ENCODE results near the gene EMC10.

EMC10 gene

DNA sequence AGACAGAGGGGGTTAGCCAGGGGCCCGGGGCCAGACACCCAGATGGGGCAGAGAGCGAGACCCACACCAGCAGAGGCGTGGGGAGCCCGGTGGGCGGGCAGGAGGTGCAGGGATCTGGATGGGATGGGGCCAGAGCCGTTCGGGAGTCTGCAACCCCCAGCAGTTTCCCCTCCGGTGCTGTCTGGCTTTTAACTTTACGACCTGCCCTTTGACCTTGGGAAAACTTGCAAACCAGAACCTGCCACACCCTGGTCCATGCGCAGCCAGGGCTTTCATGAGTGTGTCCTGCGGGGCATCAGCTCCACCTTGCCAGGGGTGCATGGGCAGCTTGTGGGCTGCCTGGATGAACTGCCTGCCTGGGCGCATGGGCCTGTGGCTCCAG is 24.9 kb downstream of the EMC10 start:
- DNase-seq (ENCODE audit: low spot score in 2 of 2): no peak
- no peaks in the 10 kb centered on the region for H3K4me1 ChIP-seq
- no peaks in the 10 kb centered on the region for H3K36me3 ChIP-seq (replicated peaks)
- no peak overlapping the region for H3K4me3 ChIP-seq
- H3K27me3 ChIP-seq (ENCODE audit: low read depth): no peaks in the 10 kb centered on the region
- in situ Hi-C loops (cut with MboI; ENCODE audit: low sequenced_read_pairs): no loop called here
- no peaks in the 10 kb centered on the region for H3K9me3 ChIP-seq

DNA sequence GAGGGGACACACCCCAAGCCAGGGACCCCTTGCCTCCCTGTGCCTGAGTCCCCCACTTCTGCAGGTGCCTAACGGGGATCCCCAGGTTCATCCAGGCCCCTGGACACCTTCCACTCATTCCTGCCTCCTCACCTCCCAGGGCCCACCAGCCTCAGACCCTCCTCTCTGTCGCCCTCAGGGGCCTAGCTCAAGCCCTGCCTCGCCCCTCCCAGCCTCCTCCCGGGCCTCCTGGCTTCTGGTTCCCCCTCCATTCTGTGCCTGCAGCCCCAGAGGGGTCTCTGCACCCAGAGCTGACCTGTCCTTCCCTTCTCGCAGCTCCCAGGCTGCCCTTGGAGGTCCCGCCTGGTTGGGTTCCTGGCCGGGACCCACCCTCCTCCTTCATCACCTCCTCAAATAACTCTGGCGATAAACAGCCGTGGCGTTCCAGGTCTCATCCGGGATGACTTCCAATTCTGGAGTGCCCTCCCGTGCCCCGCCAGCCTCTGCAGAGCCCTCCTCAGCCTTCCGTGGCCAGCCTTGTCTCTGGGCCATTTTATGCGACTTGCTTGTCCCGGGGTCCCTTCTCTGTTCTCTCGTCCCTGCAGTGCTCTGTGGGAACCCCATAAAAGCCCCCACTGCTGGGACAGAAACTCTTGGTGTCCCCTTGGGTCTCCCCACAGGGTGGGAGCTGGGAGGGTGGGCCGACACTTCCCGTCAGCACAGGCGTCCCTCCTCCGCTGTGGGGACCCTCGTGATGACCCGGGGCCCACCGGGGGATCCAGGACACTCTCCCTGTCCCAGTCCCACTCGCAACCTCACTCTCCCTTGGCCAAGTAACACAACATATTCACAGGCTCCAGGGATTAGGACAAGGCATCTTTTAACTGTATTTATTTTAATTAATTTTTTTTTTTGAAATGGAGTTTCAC is 25.5 kb downstream of the EMC10 start:
- DNase-seq (ENCODE audit: low spot score in 2 of 2): no peak
- in situ Hi-C loops (cut with MboI; ENCODE audit: low sequenced_read_pairs): no loop called here
- Histone ChIP-seq H3K9me3 (no peaks in the 10 kb centered on the region), H3K4me3 (no peak overlapping the region), H3K36me3 (replicated peaks) (no peaks in the 10 kb centered on the region), H3K27me3 (ENCODE audit: low read depth) (no peaks in the 10 kb centered on the region), H3K4me1 (no peaks in the 10 kb centered on the region)

DNA sequence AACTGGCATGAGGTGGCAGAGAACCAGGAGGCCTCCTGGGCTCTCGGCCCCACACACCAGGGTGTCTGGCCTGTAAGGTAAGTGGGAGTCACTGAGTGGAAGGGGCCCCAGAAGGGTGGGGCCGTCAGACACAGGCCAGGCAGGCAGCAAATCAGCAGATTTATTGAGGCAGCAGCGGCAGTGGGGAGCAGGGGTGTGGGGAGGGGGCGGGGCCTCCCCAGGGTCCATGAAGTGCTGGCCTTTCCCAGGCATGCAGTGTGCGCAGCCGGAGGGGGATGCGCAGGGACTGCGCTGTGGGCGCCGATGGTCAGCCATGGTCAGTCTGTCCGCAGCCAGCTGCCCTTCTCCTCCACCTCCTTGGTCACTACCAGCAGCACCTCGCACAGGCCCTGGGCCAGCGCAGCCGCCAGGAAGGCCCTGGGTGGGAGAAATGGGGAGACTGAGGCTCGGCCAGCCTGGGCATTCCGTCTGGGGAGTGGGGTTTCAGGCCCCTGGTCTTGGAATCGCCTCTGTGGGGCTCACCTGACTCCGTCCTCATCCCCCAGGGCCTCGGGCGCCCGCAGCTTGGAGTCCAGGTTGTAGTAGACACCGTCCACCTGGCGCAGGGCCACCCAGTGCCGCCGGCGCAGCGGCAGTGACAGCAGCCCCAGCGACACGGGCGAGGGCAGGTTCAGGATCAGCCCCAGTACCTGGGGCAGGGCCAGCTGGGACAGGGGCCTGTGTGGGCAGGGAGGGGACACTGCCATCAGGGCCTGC is 29.7 kb downstream of the EMC10 start:
- Histone ChIP-seq H3K27me3 (ENCODE audit: low read depth) (no peaks in the 10 kb centered on the region), H3K9me3 (no peaks in the 10 kb centered on the region), H3K4me3 (no peak overlapping the region), H3K36me3 (replicated peaks) (no peaks in the 10 kb centered on the region), H3K4me1 (no peaks in the 10 kb centered on the region)
- in situ Hi-C loops (cut with MboI; ENCODE audit: low sequenced_read_pairs): no loop called here
- DNase-seq (ENCODE audit: low spot score in 2 of 2): no peak

DNA sequence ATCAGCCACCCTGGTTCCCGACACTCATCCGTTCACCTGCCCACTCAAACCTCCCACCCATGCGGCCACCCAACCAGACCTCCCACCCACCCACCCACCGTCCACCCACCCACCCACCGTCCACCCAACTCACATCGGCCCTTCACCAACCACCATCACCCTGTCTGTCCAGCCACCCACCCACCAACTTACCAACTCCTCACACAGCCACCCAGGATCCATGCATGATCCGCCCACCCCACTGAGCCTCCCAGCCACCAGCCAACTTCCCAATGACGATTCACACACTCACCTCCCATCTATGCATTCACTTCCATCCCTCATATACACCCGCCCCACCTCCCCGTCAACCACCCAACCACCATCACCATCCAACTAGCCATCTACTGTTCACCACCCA is 30.4 kb downstream of the EMC10 start:
- H3K9me3 ChIP-seq: no peaks in the 10 kb centered on the region
- no peaks in the 10 kb centered on the region for H3K4me1 ChIP-seq
- no peak for DNase-seq (ENCODE audit: low spot score in 2 of 2)
- no peaks in the 10 kb centered on the region for H3K36me3 ChIP-seq (replicated peaks)
- in situ Hi-C loops (cut with MboI; ENCODE audit: low sequenced_read_pairs): no loop called here
- H3K27me3 ChIP-seq (ENCODE audit: low read depth): no peaks in the 10 kb centered on the region
- H3K4me3 ChIP-seq: no peak overlapping the region

DNA sequence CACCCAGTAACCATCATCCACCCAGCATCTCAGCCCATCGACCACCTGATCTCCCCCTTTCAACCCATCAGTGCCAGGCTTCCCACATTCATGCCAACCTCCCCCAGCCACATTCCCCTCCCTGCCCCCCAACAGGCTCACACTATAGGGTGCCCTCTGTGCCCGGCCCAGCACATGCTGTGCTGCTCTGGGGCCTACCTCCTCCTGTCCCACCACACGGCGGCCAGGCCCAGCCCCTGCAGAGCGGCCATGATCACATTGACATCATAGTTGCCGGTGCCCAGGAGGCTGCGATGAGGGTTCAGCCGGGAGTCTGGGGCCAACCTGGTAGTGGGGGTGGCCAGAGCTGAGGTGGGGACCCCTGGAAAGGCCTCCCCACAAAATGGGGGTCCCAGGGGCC is 31.1 kb downstream of the EMC10 start:
- H3K9me3 ChIP-seq: no peaks in the 10 kb centered on the region
- no peak for DNase-seq (ENCODE audit: low spot score in 2 of 2)
- H3K4me3 ChIP-seq: no peak overlapping the region
- in situ Hi-C loops (cut with MboI; ENCODE audit: low sequenced_read_pairs): no loop called here
- no peaks in the 10 kb centered on the region for H3K36me3 ChIP-seq (replicated peaks)
- no peaks in the 10 kb centered on the region for H3K4me1 ChIP-seq
- no peaks in the 10 kb centered on the region for H3K27me3 ChIP-seq (ENCODE audit: low read depth)

DNA sequence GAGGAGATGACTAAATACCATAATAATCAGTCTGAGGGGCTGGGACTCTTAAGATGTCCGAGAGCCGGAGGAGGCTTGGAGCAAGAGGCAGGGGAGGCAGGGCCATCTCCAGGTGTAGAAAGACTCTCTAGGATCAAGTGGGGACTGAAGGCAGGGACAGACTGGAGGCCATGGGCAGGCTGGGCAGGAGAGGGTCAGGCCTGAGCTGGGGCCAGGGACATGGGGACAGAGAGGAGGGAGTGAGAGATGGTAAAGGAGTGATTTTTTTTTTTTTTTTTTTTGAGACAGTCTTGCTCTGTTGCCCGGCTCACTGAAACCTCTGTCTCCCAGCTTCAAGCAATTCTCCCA is 32.5 kb downstream of the EMC10 start:
- Histone ChIP-seq H3K4me1 (no peaks in the 10 kb centered on the region), H3K27me3 (ENCODE audit: low read depth) (no peaks in the 10 kb centered on the region), H3K9me3 (no peaks in the 10 kb centered on the region), H3K36me3 (replicated peaks) (no peaks in the 10 kb centered on the region), H3K4me3 (no peak overlapping the region)
- DNase-seq (ENCODE audit: low spot score in 2 of 2): no peak
- in situ Hi-C loops (cut with MboI; ENCODE audit: low sequenced_read_pairs): no loop called here

DNA sequence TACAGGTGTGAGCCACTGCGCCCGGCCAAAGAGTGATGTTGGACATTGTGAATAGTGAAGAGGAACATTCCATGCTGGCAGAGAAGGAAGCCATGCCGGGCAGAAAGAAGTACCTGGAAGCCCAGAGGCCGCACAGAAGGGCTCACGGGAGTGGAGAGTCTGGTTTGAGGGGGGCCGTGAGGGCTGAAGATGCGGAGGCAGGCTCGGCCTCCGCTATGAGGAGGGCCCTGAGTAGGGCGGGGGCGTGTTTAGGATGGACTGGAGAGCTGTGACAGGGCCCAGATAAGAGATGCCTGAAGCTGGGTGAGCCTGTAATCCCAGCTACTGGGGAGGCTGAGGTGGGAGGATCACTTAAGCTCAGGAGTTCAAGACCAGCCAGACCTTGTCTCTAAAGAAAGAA is 33.1 kb downstream of the EMC10 start:
- H3K4me3 ChIP-seq: no peak overlapping the region
- H3K36me3 ChIP-seq (replicated peaks): no peaks in the 10 kb centered on the region
- in situ Hi-C loops (cut with MboI; ENCODE audit: low sequenced_read_pairs): no loop called here
- H3K27me3 ChIP-seq (ENCODE audit: low read depth): no peaks in the 10 kb centered on the region
- H3K9me3 ChIP-seq: no peaks in the 10 kb centered on the region
- H3K4me1 ChIP-seq: no peaks in the 10 kb centered on the region
- DNase-seq (ENCODE audit: low spot score in 2 of 2): no peak

DNA sequence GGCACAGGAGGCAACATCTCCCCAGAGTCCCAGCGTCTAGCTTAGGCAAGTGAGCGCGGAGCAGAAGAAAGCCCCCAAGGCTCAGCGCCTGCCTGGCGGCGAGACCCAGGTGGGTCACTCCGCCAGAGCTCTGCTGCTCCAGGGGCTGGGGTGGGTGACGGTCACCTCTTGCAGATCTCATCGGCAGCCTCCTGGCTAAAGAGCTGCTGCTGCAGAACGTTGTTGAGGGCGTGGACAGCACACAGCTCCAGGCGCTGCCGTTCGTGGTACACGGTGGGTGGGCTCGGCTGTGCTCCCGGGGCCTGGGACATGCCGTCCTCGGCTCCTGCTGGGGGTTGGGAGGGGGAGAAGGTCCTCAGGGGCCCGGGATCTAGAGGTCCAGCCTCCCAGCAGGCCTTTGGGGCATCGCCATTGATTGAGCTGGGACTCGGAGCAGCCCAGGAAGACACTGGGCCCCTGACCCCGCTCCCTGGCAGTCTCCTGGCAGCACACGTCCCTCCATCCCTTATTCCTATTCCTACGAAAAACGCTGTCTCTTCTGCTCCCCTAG is 33.9 kb downstream of the EMC10 start:
- H3K4me1 ChIP-seq: no peaks in the 10 kb centered on the region
- H3K36me3 ChIP-seq (replicated peaks): no peaks in the 10 kb centered on the region
- H3K27me3 ChIP-seq (ENCODE audit: low read depth): no peaks in the 10 kb centered on the region
- peak overlapping the region; percentile 57 for H3K4me3 ChIP-seq
- no peaks in the 10 kb centered on the region for H3K9me3 ChIP-seq
- in situ Hi-C loops (cut with MboI; ENCODE audit: low sequenced_read_pairs): no loop called here
- DNase-seq (ENCODE audit: low spot score in 2 of 2): no peak

DNA sequence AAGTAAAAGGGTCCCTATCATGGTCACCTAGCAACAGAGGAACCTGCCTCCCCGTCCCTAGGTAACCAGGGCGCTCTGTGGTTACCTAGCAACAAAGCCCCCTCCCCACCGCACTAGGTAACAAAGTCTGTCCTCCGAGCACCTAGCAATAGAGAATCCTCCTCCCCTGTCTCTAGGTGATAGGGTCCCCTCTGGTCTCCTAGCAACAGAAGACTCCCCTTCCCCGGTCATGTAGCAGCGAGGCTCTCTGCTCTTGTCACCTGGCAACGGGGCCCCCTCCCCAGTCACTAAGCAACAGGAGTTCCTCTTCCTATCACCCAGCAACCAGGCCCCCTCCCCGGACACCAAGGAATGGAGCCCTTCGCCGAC is 34.4 kb downstream of the EMC10 start:
- Histone ChIP-seq H3K9me3 (no peaks in the 10 kb centered on the region), H3K4me3 (peak overlapping the region; percentile 57), H3K36me3 (replicated peaks) (no peaks in the 10 kb centered on the region), H3K27me3 (ENCODE audit: low read depth) (no peaks in the 10 kb centered on the region), H3K4me1 (no peaks in the 10 kb centered on the region)
- peak in 1 of 2 experiments; percentile 12 for DNase-seq (ENCODE audit: low spot score in 2 of 2)
- in situ Hi-C loops (cut with MboI; ENCODE audit: low sequenced_read_pairs): no loop called here

DNA sequence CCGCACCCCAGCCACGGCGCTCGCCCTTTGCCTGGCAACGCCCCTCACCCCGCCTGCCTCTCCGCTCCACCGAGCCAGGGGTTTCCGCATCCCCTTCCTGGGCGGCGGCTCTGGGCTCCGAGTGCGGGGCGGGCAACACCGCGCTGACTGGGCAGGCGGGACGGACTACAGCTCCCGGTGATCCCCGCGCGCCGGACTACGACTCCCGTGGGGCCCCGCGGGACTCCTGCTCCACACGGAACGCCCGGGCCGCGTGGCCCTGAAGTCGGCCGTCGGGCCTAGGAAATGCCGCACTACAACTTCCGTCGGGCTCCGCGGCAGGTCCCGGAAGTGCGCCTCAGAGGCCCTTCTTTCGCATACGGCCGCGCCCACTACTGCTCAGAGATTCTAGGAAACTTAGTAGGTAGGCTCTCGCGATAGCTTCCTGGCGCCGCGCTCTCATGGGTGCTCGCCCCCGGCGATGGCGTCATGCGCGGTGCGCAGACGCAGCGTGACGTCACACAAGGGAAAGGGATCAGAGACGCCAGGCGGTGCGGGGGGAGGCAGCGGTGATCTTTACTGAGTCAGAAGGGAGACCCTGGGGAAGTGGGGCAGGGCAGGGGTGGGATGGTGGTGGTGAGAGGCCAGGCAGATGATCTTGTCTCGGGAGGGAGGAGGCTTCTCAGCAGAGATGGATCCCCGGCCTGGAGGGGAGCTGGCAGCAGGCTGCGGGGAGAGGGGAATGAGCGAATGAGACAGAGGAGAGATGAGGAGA is 34.9 kb downstream of the EMC10 start, which contains the start of gene JOSD2:
JOSD2 (minus strand) TSS at position 123 of the 754 bp plus-strand sequence. CDS start 760 bp downstream, outside the sequence.
- H3K4me3 ChIP-seq: peak within 1 kb of the TSS; percentile 57
- in situ Hi-C loops (cut with MboI; ENCODE audit: low sequenced_read_pairs): no loop called here
- no peaks in the 10 kb centered on the region for H3K4me1 ChIP-seq
- no peaks in the 10 kb centered on the region for H3K9me3 ChIP-seq
- no peaks in the 10 kb centered on the region for H3K27me3 ChIP-seq (ENCODE audit: low read depth)
- peak; percentile 97 for DNase-seq (ENCODE audit: low spot score in 2 of 2)
- H3K36me3 ChIP-seq (replicated peaks): no peaks in the 10 kb centered on the region

DNA sequence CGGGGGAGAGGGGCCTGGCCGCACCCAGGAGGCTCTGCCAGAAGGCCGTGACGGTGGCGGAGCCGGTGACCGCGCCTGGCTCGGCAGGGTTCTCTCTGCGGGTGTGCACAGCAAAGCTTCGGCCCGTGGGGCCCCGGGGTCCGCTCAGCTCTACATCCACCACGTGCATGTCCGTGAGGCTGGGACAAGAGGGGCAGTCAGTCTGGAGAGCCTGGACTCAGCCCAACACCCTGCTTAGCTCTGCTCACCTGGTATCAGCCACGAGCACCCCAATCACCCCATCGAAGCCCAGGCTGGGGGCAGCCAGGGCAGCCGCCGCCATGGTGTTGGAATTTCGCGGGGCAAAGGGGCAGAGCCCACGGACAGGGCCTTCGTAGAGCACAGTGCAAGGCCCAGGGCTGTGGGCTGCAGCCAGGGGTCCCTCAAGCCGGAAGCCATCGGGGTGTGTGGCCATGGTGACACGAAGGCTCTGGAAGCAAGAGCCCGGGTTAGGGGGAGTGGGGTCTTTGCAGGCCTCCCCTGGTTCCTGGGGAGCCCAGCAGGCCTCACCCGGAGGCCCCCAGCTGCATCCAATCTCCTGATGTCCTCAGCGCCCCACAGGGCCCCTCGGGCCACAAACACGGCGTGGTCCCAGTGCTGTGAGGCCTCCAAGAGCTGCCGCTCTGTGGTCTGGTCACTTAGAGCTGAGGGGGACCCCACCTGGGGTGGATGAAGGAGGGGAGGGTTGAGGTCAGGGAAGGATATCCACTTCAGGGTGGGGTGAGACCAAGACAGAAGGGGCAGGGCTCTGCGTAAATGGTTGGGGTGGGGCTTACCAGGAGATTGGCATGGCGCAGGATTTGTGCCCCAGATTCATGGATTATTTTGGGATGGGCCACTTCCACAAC is 36.0 kb downstream of the EMC10 start:
- in situ Hi-C loops (cut with MboI; ENCODE audit: low sequenced_read_pairs): no loop called here
- H3K4me1 ChIP-seq: no peaks in the 10 kb centered on the region
- H3K4me3 ChIP-seq: no peak overlapping the region
- no peaks in the 10 kb centered on the region for H3K9me3 ChIP-seq
- DNase-seq (ENCODE audit: low spot score in 2 of 2): no peak
- no peaks in the 10 kb centered on the region for H3K36me3 ChIP-seq (replicated peaks)
- no peaks in the 10 kb centered on the region for H3K27me3 ChIP-seq (ENCODE audit: low read depth)

DNA sequence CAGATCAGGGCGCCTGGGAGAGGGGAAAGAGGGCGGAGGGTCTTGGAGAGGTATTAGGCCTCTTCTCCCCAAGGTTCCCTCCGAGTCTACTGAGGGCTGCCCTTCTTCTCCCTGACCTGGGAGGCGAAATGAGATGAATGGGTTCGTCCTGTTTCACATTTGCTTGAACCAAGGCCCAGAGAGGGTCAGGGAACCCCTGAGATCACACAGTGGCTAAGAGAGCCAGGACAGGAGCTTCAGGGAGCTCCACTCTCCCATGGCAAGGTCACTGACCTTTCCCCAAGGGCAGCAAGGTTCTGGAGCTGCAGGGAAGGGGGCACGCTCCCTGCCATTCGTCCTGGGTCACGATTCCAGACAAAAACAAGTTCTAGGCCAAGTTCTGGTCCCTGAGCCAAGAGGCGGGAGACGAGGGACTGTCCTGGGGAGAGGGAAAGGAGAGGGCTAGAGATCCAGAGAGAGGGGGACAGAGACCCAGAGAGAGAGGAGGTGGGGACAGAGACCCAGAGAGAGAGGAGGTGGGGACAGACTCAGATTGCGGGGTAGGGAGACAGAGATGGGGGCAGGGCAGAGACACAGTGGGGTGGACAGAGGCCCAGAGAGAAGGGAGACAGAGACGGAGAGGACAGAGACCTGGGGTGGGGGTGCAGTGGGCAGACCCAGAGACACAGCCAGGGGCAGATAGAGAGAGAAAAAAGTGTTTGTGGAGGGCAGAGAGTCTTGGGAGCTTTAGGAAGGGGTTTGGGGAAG is 36.9 kb downstream of the EMC10 start:
- no peaks in the 10 kb centered on the region for H3K9me3 ChIP-seq
- DNase-seq (ENCODE audit: low spot score in 2 of 2): no peak
- in situ Hi-C loops (cut with MboI; ENCODE audit: low sequenced_read_pairs): no loop called here
- no peaks in the 10 kb centered on the region for H3K4me1 ChIP-seq
- H3K4me3 ChIP-seq: no peak overlapping the region
- no peaks in the 10 kb centered on the region for H3K36me3 ChIP-seq (replicated peaks)
- H3K27me3 ChIP-seq (ENCODE audit: low read depth): no peaks in the 10 kb centered on the region
